GM12872 (cell line): ENCODE results near the gene LRIG1.

Source experiments
- TF ChIP-seq, protein P1 (sequence below): IDR thresholded peaks from 3 replicates; pipeline ENCODE4 v1.5.1; 2011; ENCODE audit warnings: low read depth, mild to moderate bottlenecking, low read length, moderate library complexity; ENCODE audit not compliant: insufficient read depth

Gene LRIG1

DNA sequence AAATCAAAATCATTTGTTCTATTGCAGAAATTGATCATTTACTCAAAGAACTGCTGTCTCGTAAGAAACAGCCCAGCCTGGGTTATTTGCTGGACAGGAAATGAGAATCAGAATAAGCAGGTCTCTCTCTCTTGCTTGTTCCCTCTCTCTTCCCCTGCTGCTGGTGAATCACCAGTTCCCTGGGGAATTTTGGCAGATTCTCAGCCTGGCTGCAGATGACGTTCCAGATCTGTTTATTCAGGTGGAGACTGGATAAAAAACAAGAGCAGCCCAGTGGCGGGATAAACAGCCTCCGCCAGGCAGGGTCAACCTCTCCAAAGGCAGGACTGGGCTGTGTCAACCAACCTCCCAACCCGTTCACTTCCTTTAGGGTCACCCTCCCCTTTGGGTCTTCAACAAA, 72.1 kb downstream of the LRIG1 start:
- TF ChIP-seq, protein P1, sequence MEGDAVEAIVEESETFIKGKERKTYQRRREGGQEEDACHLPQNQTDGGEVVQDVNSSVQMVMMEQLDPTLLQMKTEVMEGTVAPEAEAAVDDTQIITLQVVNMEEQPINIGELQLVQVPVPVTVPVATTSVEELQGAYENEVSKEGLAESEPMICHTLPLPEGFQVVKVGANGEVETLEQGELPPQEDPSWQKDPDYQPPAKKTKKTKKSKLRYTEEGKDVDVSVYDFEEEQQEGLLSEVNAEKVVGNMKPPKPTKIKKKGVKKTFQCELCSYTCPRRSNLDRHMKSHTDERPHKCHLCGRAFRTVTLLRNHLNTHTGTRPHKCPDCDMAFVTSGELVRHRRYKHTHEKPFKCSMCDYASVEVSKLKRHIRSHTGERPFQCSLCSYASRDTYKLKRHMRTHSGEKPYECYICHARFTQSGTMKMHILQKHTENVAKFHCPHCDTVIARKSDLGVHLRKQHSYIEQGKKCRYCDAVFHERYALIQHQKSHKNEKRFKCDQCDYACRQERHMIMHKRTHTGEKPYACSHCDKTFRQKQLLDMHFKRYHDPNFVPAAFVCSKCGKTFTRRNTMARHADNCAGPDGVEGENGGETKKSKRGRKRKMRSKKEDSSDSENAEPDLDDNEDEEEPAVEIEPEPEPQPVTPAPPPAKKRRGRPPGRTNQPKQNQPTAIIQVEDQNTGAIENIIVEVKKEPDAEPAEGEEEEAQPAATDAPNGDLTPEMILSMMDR = no peak

DNA sequence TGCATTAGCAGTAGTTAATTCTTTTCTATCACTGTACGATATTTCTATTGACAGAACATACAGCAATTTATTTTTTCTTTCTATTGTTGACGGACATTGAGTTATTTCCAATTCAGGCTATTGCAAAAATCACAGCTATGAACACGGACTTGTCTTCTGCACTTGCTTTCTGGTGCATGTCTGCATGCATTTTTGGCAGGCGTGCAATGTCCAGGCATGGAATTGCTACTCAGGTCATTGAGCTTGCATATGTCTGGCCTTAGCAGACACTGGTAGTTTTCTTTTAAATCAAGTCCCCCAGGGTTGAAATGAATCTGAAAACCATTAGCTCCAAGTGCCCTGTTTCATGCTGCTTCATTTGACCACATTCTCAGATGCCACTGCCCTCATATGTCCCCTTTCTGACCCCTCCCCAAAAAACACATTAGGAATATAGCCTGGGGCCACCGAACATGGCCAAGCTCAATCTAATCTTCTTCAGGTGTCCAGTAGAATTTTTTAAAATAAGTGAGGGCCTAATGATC, 72.8 kb downstream of the LRIG1 start:
- TF ChIP-seq, protein P1 = no peak

DNA sequence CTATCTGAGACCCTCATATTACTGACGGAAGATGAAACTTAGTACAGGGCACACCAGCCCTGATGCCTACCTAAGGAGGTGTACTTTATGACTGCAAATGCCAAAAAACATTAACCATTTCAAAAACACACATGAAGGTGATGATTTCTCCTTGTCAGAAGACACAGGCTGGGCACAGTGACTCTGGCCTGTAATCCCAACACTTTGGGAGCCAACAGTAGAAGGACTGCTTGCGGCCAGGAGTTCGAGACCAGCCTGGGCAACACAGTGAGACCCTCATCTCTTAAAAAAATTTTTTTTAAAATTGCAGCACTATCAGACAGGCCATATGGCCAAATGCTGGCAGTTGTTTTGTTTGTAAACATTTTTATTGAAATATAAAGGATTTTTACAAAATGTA, 73.5 kb downstream of the LRIG1 start:
- TF ChIP-seq, protein P1 = no peak

DNA sequence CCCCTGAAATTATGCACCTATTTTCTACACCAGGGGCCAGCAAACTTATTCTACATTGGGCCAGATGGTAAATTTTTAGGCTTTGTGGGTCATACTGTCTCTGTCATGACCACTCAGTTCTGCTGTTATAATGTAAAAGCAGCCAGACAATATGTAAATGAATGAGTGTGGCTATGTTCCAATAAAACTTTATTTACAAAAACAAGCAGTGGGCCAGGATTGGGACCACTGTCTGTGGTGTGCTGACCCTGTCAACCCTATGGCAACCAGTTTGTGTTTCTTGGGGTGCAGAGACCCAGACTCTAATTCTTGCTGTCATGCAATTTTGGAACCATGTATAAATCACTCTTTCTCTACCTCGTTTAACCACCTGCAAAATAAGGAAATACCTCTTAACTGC, 74.7 kb downstream of the LRIG1 start:
- TF ChIP-seq, protein P1 = no peak

DNA sequence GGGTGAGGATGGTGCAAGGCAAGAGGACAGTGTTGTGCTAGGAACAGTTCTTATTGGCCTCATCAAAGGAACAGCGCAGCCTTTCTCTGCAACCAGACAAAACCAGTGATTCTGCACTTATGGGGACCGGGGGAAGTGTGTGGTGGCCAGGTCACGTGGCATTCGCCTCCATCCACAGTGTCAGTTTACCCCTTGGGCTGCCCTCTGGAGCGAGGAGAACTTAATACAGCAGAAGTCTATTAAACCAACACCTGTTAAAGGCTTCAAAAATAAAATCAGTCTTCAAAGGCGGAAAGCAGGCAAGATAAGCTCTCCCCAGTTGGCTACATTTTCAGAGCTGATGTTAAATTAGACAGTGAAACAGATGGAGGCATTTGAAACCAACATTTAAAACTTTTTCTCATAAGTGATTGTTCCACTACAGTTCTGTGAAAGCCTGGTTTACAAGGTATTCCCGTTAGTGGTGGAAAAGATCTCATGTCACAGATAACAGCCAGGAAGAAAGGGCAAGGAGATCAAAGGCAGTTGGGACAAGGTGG, 75.2 kb downstream of the LRIG1 start:
- TF ChIP-seq, protein P1 = no peak

DNA sequence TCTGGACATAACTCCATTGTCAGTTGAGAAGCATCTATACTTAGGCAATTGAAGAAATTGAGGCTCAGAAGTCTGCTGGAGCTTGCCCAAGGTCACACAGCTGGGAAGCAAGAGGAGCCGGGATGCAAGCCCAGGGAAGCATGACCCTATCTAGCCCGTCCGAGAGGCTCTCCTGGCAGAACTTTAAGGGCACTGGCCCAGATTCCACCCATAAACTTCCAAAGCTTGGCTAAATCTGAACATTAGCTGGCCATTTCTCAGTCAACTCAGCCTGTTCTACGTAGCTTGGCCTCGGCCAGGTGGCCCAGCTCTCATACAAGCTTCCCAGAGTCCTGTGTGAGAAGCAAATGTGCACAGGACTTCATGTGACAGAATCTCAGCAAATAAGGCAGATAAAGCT, 75.8 kb downstream of the LRIG1 start:
- TF ChIP-seq, protein P1 = no peak

DNA sequence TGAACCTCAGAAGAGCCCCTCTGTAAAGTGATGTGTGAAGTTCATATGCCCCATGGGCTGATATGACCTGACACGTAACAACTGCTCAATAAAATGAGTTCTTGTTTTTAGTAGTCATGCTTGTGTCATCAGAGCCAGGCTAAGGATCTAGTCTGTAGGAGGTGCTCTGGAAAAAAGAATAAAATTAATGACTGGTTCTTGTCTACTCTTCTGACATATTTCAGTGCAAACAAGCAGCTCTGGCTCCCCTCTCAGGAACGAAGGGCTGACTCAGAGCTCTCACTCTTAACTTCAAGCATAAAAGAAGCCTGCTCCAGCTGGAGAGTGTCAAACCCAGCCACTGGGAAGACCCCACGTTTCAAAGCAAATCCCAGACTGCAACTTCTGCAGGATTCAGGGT, 77.0 kb downstream of the LRIG1 start:
- TF ChIP-seq, protein P1 = no peak

DNA sequence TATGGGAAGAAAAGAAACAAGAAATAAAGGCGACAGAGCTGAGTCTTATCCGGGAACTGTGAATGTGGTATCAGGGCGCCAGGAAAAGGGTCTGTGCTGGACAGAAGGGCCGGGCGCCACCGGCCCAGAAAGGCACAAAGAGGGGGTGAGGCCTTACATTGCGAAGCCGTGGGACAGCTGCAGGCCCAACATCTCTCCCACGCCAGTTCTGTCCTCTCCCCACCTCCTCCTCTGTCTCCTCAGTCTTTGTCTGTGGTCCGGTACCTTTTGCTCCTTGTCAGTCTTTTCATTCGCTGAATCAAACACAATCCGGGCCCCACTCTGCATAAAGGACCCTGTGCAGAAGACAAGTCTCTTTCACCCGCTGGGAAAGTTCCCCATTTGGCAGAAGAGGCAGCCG, 81.8 kb downstream of the LRIG1 start:
- TF ChIP-seq, protein P1 = no peak
